HCT116 (cell line): Measurements from ENCODE around the gene KRTCAP2. TPM values are rescaled to one million over a fixed set of nuclear protein-coding genes. Genes with fewer than 3 reads are reported as not detected.

Source experiments
- ATAC-seq: fragments of 200-7000 bp; cut with Tn5 transposase; 2 replicates; pipeline ENCODE4 v1.9.1; 2020; ENCODE audit warnings: mild to moderate bottlenecking, moderate library complexity
- BruUV-seq: library from RNA; stranded (reverse); fragments of 400-500 nt; replicated peaks from 2 replicates; lab custom pipeline; 2021; lab: Mats Ljungman, UMichigan
- CTCF ChIA-PET: fragments of 300-600 bp; sonication (Branson Sonifier 250); formaldehyde crosslinking; loops from one replicate; lab custom pipeline; 2021; ENCODE audit warnings: antibody characterized with exemption; lab: Charles Lee
- POLR2A ChIA-PET: fragments of 300-600, 350-600 bp; sonication (Branson Sonifier 250); formaldehyde crosslinking; loops from one replicate; lab custom pipeline; 2021; ENCODE audit warnings: antibody characterized with exemption; lab: Charles Lee
- RAD21 ChIA-PET, 2 experiments: fragments of 300-600 bp; sonication (Branson Sonifier 250); formaldehyde crosslinking; loops; one replicate each; lab custom pipeline; 2023; ENCODE audit warnings: low total read pairs in 2 of 2; ENCODE audit not compliant: uncharacterized antibody in 2 of 2, unreplicated experiment in 2 of 2, low non-redundant PET in 1 of 2; lab: Charles Lee
- DNase-seq: peaks from one replicate; pipeline ENCODE4 v3.0.0-alpha.2; 2010; ENCODE audit warnings: low read depth, low spot score
- H2AFZ ChIP-seq: fragments of 200-600 bp; shearing (Covaris generic), sonication (generic); 2 replicates; pipeline ENCODE4 v1.6.1; 2017; ENCODE audit warnings: low read depth, mixed run types, mixed read lengths, antibody characterized with exemption, low read length; ENCODE audit not compliant: poor library complexity, severe bottlenecking
- H3K27ac ChIP-seq: 2 replicates; pipeline ENCODE4 v1.5.1; 2012; ENCODE audit warnings: low read depth, low read length
- H3K27me3 ChIP-seq: fragments of 200-600 bp; sonication (generic); 2 replicates; pipeline ENCODE4 v1.6.1; 2016; ENCODE audit warnings: mixed run types, low read length, mixed read lengths; ENCODE audit not compliant: insufficient read depth
- H3K36me3 ChIP-seq, 2 experiments: fragments of 200-500 bp in 1 of 2; fragments of 200-600 bp in 1 of 2; sonication (Bioruptor generic) in 1 of 2; sonication (generic) in 1 of 2; 2 replicates each; pipeline versions ENCODE4 v1.5.1 to v1.6.1; 2014 to 2016; ENCODE audit warnings: low read length in 2 of 2, inconsistent platforms in 1 of 2, mixed read lengths in 1 of 2, mixed run types in 1 of 2; ENCODE audit not compliant: insufficient read depth in 2 of 2, control insufficient read depth in 1 of 2
- H3K4me1 ChIP-seq, 2 experiments: fragments of 200-600 bp in 1 of 2; sonication (generic) in 1 of 2; 2 replicates each; pipeline versions ENCODE4 v1.5.1 to v1.6.1; 2012 to 2017; ENCODE audit warnings: low read length in 2 of 2, inconsistent platforms in 1 of 2, mild to moderate bottlenecking in 1 of 2, mixed read lengths in 1 of 2, mixed run types in 1 of 2, moderate library complexity in 1 of 2; ENCODE audit not compliant: insufficient read depth in 2 of 2, control insufficient read depth in 1 of 2
- H3K4me2 ChIP-seq: fragments of 200-600 bp; sonication (generic); 2 replicates; pipeline ENCODE4 v1.6.1; 2017; ENCODE audit warnings: mixed run types, low read length, mixed read lengths
- H3K4me3 ChIP-seq, 2 experiments: fragments of 200-600 bp in 1 of 2; sonication (generic) in 1 of 2; replicated peaks in 1 of 2; 2 replicates each; pipeline ENCODE4 v1.5.1; 2011 to 2016; ENCODE audit warnings: low read length in 2 of 2, control low read depth in 1 of 2, low read depth in 1 of 2, mild to moderate bottlenecking in 1 of 2, mixed read lengths in 1 of 2, mixed run types in 1 of 2
- H3K79me2 ChIP-seq: fragments of 200-600 bp; sonication (generic); 2 replicates; pipeline ENCODE4 v1.6.1; 2017; ENCODE audit warnings: mild to moderate bottlenecking, mixed run types, low read length, moderate library complexity, mixed read lengths; ENCODE audit not compliant: insufficient read depth
- H3K9ac ChIP-seq: fragments of 200-600 bp; sonication (generic); 2 replicates; pipeline ENCODE4 v1.6.1; 2016; ENCODE audit warnings: low read length, mixed read lengths
- H3K9me2 ChIP-seq: fragments of 200-600 bp; sonication (generic), shearing (Covaris generic); 2 replicates; pipeline ENCODE4 v1.6.1; 2017; ENCODE audit warnings: mixed run types, mild to moderate bottlenecking, moderate library complexity; ENCODE audit not compliant: insufficient read depth
- H3K9me3 ChIP-seq, 2 experiments: fragments of 200-500 bp in 1 of 2; fragments of 200-600 bp in 1 of 2; sonication (Bioruptor generic) in 1 of 2; sonication (generic) in 1 of 2; 2 replicates each; pipeline ENCODE4 v1.6.1; 2014 to 2017; ENCODE audit warnings: low read length in 2 of 2, mixed read lengths in 2 of 2, inconsistent platforms in 1 of 2, low read depth in 1 of 2, mild to moderate bottlenecking in 1 of 2, mixed run types in 1 of 2, moderate library complexity in 1 of 2; ENCODE audit not compliant: control insufficient read depth in 1 of 2, insufficient read depth in 1 of 2
- H4K20me1 ChIP-seq: fragments of 200-600 bp; sonication (generic), shearing (Covaris generic); 2 replicates; pipeline ENCODE4 v1.6.1; 2017; ENCODE audit warnings: mixed run types, mild to moderate bottlenecking, moderate library complexity; ENCODE audit not compliant: insufficient read depth
- CBX3 ChIP-seq: IDR thresholded peaks from 2 replicates; pipeline ENCODE4 v1.6.1; 2012; ENCODE audit warnings: low read depth
- CEBPB ChIP-seq: IDR thresholded peaks from 2 replicates; pipeline ENCODE4 v1.6.1; 2012; ENCODE audit warnings: low read depth
- EZH2 ChIP-seq: fragments of 200-600 bp; sonication (generic); IDR thresholded peaks from 2 replicates; pipeline ENCODE4 v1.6.1; 2017; ENCODE audit warnings: antibody characterized with exemption, mixed run types
- FOSL1 ChIP-seq: IDR thresholded peaks from 2 replicates; pipeline ENCODE4 v1.6.1; 2012; ENCODE audit warnings: low read depth
- MAX ChIP-seq: IDR thresholded peaks from 2 replicates; pipeline ENCODE4 v1.6.1; 2012
- POLR2A ChIP-seq: IDR thresholded peaks from 2 replicates; pipeline ENCODE4 v1.7.0; 2011; ENCODE audit warnings: borderline replicate concordance; ENCODE audit not compliant: insufficient read depth, insufficient read length; ENCODE audit errors: extremely low read depth
- POLR2AphosphoS5 ChIP-seq: IDR thresholded peaks from 2 replicates; pipeline ENCODE4 v1.6.1; 2011; ENCODE audit warnings: mild to moderate bottlenecking, low read depth, low read length, moderate library complexity
- RAD21 ChIP-seq: IDR thresholded peaks from 2 replicates; pipeline ENCODE4 v1.6.1; 2012; ENCODE audit warnings: low read depth, mild to moderate bottlenecking
- SP1 ChIP-seq: IDR thresholded peaks from 2 replicates; pipeline ENCODE4 v1.6.1; 2012; ENCODE audit warnings: low read depth
- SRF ChIP-seq: IDR thresholded peaks from 2 replicates; pipeline ENCODE4 v1.6.1; 2012; ENCODE audit warnings: low read depth
- TCF7L2 ChIP-seq: IDR thresholded peaks from 2 replicates; pipeline ENCODE4 v1.7.0; 2011; ENCODE audit warnings: borderline replicate concordance, inconsistent platforms; ENCODE audit not compliant: insufficient read depth, insufficient read length; ENCODE audit errors: extremely low read depth
- YY1 ChIP-seq: IDR thresholded peaks from 2 replicates; pipeline ENCODE4 v1.6.1; 2011; ENCODE audit warnings: low read length, low read depth, moderate library complexity, mild to moderate bottlenecking; ENCODE audit not compliant: insufficient replicate concordance; ENCODE audit errors: extremely low read depth
- ZFX ChIP-seq: fragments of 450-650 bp; IDR thresholded peaks from 2 replicates; pipeline ENCODE4 v1.6.1; 2017
- ZNF274 ChIP-seq: fragments of 200-500 bp; sonication (Bioruptor generic); IDR thresholded peaks from 2 replicates; pipeline ENCODE4 v1.6.1; 2014; ENCODE audit warnings: mild to moderate bottlenecking, low read depth, low read length, inconsistent platforms
- intact Hi-C: fragments of 100-400 bp; cut with micrococcal nuclease; formaldehyde crosslinking; loops from 2 replicates; pipeline ENCODE4 v1.10.0; 2022
- total RNA-seq: library from RNA; stranded (reverse); gene quantifications from one replicate; pipeline ENCODE4 v1.2.1, GENCODE V29; 2021; ENCODE audit not compliant: unreplicated experiment
- TF ChIP-seq, protein P1 (sequence below): IDR thresholded peaks from 2 replicates; pipeline ENCODE4 v1.6.1; 2012
- TF ChIP-seq, protein P2 (sequence below): IDR thresholded peaks from 2 replicates; pipeline ENCODE4 v1.6.1; 2011; ENCODE audit warnings: mild to moderate bottlenecking, low read length, moderate library complexity; ENCODE audit not compliant: insufficient replicate concordance; ENCODE audit errors: extremely low read depth

Gene KRTCAP2
- total RNA-seq, 1 experiment from 2014 or later: 143 TPM

DNA sequence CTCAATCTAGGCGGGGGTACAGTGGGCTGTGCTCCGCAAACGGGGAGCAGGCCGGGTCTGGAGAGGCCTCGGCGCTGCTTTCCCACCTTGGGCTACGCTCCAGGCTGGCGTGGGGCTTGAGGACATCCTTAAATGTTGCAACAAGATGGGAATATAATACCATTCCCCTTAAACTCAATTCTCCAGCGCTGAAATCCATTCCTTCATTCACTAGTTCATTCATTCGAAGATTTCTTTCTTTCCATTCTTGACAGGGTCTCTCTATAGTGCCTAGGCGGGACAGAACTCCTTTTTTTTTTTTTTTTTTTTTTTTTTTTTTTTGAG lies 32.5 kb downstream of the KRTCAP2 start:
- H3K4me2 ChIP-seq: peak overlapping the region; percentile 86
- intact Hi-C loops: no loop called here
- H3K4me1 ChIP-seq: peaks cover 15 to 28% of the 10 kb centered on the region in 2 experiments
- BruUV-seq: no TSS peak
- RAD21 ChIA-PET: interaction anchor here in 1 of 2 experiments (0.7 kb wide), 1 partner anchor 26 kb away, joined by 6 read pairs; no protein-coding TSS in a partner anchor
- no peaks in the 10 kb centered on the region for H3K27me3 ChIP-seq
- peak overlapping the region; percentile 94 for H3K9ac ChIP-seq
- ATAC-seq (no peak), DNase-seq (no peak)
- CTCF ChIA-PET: interaction anchor here (1.1 kb wide), 1 partner anchor 27 kb away, joined by 3 read pairs; no protein-coding TSS in a partner anchor
- H3K9me2 ChIP-seq: no peaks in the 10 kb centered on the region
- no peaks in the 10 kb centered on the region for H4K20me1 ChIP-seq
- peaks cover 40% of the 10 kb centered on the region for H3K79me2 ChIP-seq
- no peak for TF ChIP-seq ZNF274
- no peak for TF ChIP-seq SP1
- TF ChIP-seq FOSL1: no peak
- H3K4me3 ChIP-seq: peak overlapping the region; percentile 96 to 98
- H3K27ac ChIP-seq: peak overlapping the region; percentile 86
- H2AFZ ChIP-seq: peak overlapping the region; percentile 90
- H3K9me3 ChIP-seq: no peaks in the 10 kb centered on the region
- 0 out of 4 replicates have a peak, but pooled peaks cover 0 to 2% of the 10 kb centered on the region in 2 experiments for H3K36me3 ChIP-seq
- POLR2A ChIA-PET: interaction anchor here (1.1 to 1.7 kb wide), 2 partner anchors 49 to 62 kb away, joined by 3 to 4 read pairs; partner anchors contain the start of gene EFNA3

- peak; percentile 62 for DNase-seq
- POLR2A ChIA-PET: interaction anchor here (1.0 to 1.7 kb wide), 3 partner anchors 11 to 61 kb away, joined by 3 to 4 read pairs (median 3); partner anchors contain the start of gene EFNA3
- peak; percentile 68 for ATAC-seq
- Histone ChIP-seq H3K9me2 (no peaks in the 10 kb centered on the region), H3K9ac (peak within 1 kb of the TSS; percentile 94), H3K27me3 (no peaks in the 10 kb centered on the region), H3K79me2 (peaks cover 40% of the 10 kb centered on the region), H2AFZ (peak within 1 kb of the TSS; percentile 90), H3K9me3 (no peaks in the 10 kb centered on the region), H3K36me3 (0 out of 4 replicates have a peak, but pooled peaks cover 0 to 2% of the 10 kb centered on the region in 2 experiments), H3K4me1 (peaks cover 15 to 33% of the 10 kb centered on the region in 2 experiments), H3K4me2 (peak within 1 kb of the TSS; percentile 86), H3K4me3 (peak within 1 kb of the TSS; percentile 96 to 98), H4K20me1 (no peaks in the 10 kb centered on the region), H3K27ac (peak within 1 kb of the TSS; percentile 86)
- TF ChIP-seq SP1 (no peak), POLR2AphosphoS5 (peak; percentile 83), MAX (no peak), POLR2A (peak; percentile 33), YY1 (peak; percentile 79), CEBPB (no peak), ZFX (peak; percentile 53; the same call in 1 of the 2 replicates), RAD21 (no peak), SRF (no peak), EZH2 (no peak), TCF7L2 (no peak), CBX3 (no peak), ZNF274 (no peak), FOSL1 (no peak)
- TF ChIP-seq, protein P1, sequence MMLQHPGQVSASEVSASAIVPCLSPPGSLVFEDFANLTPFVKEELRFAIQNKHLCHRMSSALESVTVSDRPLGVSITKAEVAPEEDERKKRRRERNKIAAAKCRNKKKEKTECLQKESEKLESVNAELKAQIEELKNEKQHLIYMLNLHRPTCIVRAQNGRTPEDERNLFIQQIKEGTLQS: no peak
- TF ChIP-seq, protein P2, sequence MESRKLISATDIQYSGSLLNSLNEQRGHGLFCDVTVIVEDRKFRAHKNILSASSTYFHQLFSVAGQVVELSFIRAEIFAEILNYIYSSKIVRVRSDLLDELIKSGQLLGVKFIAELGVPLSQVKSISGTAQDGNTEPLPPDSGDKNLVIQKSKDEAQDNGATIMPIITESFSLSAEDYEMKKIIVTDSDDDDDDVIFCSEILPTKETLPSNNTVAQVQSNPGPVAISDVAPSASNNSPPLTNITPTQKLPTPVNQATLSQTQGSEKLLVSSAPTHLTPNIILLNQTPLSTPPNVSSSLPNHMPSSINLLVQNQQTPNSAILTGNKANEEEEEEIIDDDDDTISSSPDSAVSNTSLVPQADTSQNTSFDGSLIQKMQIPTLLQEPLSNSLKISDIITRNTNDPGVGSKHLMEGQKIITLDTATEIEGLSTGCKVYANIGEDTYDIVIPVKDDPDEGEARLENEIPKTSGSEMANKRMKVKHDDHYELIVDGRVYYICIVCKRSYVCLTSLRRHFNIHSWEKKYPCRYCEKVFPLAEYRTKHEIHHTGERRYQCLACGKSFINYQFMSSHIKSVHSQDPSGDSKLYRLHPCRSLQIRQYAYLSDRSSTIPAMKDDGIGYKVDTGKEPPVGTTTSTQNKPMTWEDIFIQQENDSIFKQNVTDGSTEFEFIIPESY: peak; percentile 20
- RAD21 ChIA-PET: interaction anchor here in 1 of 2 experiments (0.7 kb wide), 1 partner anchor 27 kb away, joined by 6 read pairs; no protein-coding TSS in a partner anchor
- CTCF ChIA-PET: interaction anchor here (1.1 kb wide), 1 partner anchor 28 kb away, joined by 3 read pairs; no protein-coding TSS in a partner anchor
- intact Hi-C loops: loop anchor here (5.0 kb wide), 1 partner anchor 168 kb away; the partner anchor contains the start of genes CKS1B and SHC1
- TSS peak; percentile 83 for BruUV-seq
Observed at GRCh38 chr1:155139895-155140629, 33.0 kb downstream of the KRTCAP2 start, which contains the start of gene DPM3. Gene DPM3 (minus strand): TSS chr1:155140531. CDS start chr1:155140240, 291 bp downstream.
